Spinal cord (tissue), 10 donors: Measurements from ENCODE around the gene EPB41. TPM values are rescaled to one million over a fixed set of nuclear protein-coding genes. Genes with fewer than 3 reads are reported as not detected.
"Not testable (repeated sequence)": the region's sequence is repeated elsewhere in the genome, so short reads cannot be mapped to it uniquely, and the experiment has no call there.

Experiments used
- DNase-seq, 6 donors: peaks; one replicate each; pipeline versions ENCODE4 v3.0.0 to v3.0.0-alpha.2; 2013 to 2015; ENCODE audit warnings: low spot score in 6 of 6, low read depth in 4 of 6
- H3K27ac ChIP-seq: one replicate; pipeline ENCODE4 v1.5.1; 2013; ENCODE audit warnings: low read depth, low read length, control low read depth
- H3K27me3 ChIP-seq: one replicate; pipeline ENCODE4 v1.6.1; 2013; ENCODE audit warnings: low read length; ENCODE audit not compliant: control insufficient read depth, insufficient read depth
- H3K36me3 ChIP-seq: one replicate; pipeline ENCODE4 v1.6.1; 2013; ENCODE audit warnings: low read length; ENCODE audit not compliant: control insufficient read depth, insufficient read depth
- H3K4me1 ChIP-seq: one replicate; pipeline ENCODE4 v1.6.1; 2013; ENCODE audit warnings: low read length; ENCODE audit not compliant: control insufficient read depth, insufficient read depth
- H3K4me3 ChIP-seq: one replicate; pipeline ENCODE4 v1.5.1; 2013; ENCODE audit warnings: low read depth, low read length, control low read depth
- H3K9me3 ChIP-seq: one replicate; pipeline ENCODE4 v1.6.1; 2013; ENCODE audit warnings: low read length; ENCODE audit not compliant: control insufficient read depth, insufficient read depth
- WGBS: methylation state at CpG from one replicate; pipeline ENCODE4 v1.1.5; 2013; ENCODE audit warnings: missing lambda C conversion rate; ENCODE audit not compliant: insufficient coverage; 5-methylcytosine and 5-hydroxymethylcytosine counted together
- polyA plus RNA-seq, 2 donors: library from polyadenylated mRNA; unstranded; fragments of 120-200 nt; gene quantifications; one replicate each; pipeline ENCODE4 v1.2.1, GENCODE V29; 2013; ENCODE audit not compliant: insufficient read length in 2 of 2
- total RNA-seq, 2 donors: library from RNA; depleted of rRNA in 1 of 2; stranded (reverse); fragments of 120-200 nt in 1 of 2; fragments of >200 nt in 1 of 2; gene quantifications; one replicate each; pipeline versions ENCODE4 v1.2.3 to v1.2.4, GENCODE V29; 2013 to 2014
- donor health status: healthy.

Gene EPB41
- total and polyA plus RNA-seq, 4 donors = 27.8 to 66.9 (median 41.1) TPM

DNA sequence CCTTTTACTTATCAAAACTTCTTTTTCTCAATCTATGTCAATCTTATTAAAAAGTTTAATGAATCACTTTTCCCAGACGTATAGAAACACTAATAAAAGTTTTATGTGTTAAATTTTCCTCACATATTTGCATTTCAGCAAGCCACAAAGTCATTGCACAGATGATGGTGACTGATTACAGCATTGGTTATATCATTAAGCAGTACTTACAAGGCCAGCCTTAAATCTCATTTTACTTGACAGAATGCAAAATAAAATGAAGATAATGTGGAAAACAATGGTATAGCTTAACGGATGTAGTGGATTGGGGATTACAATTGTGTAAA lies 169.8 kb downstream of the EPB41 start:
- Histone ChIP-seq H3K27ac (no peak overlapping the region), H3K4me1 (no peaks in the 10 kb centered on the region), H3K36me3 (no peaks in the 10 kb centered on the region), H3K4me3 (no peak overlapping the region), H3K9me3 (no peaks in the 10 kb centered on the region), H3K27me3 (no peaks in the 10 kb centered on the region)
- WGBS = 100% methylated on average over 1 of the region's 2 CpGs
- no peak for DNase-seq

GRCh38 chr1:29090937-29091618 lies 176.7 kb downstream of the EPB41 start:
- DNase-seq = no peak
- H3K36me3 ChIP-seq = no peaks in the 10 kb centered on the region
- no peaks in the 10 kb centered on the region for H3K9me3 ChIP-seq
- H3K27me3 ChIP-seq = no peaks in the 10 kb centered on the region
- H3K4me3 ChIP-seq = no peak overlapping the region
- H3K27ac ChIP-seq = no peak overlapping the region
- no peaks in the 10 kb centered on the region for H3K4me1 ChIP-seq

GRCh38 chr1:29092704-29093103 lies 178.3 kb downstream of the EPB41 start:
- H3K36me3 ChIP-seq, H3K9me3 ChIP-seq, H3K4me3 ChIP-seq, H3K27ac ChIP-seq, H3K4me1 ChIP-seq, H3K27me3 ChIP-seq, DNase-seq: not testable (repeated sequence)
- no CpG with 5 or more reads among the region's 5 CpGs for WGBS

- H3K4me1 ChIP-seq = no peaks in the 10 kb centered on the region
- H3K36me3 ChIP-seq = peaks cover 2% of the 10 kb centered on the region
- H3K9me3 ChIP-seq = no peaks in the 10 kb centered on the region
- 100% methylated on average over 1 of the region's 3 CpGs for WGBS
- H3K27me3 ChIP-seq = no peaks in the 10 kb centered on the region
- H3K27ac ChIP-seq = no peak overlapping the region
- no peak overlapping the region for H3K4me3 ChIP-seq
- no peak for DNase-seq
Observed at GRCh38 chr1:29094433-29094832, 180.1 kb downstream of the EPB41 start.

DNA sequence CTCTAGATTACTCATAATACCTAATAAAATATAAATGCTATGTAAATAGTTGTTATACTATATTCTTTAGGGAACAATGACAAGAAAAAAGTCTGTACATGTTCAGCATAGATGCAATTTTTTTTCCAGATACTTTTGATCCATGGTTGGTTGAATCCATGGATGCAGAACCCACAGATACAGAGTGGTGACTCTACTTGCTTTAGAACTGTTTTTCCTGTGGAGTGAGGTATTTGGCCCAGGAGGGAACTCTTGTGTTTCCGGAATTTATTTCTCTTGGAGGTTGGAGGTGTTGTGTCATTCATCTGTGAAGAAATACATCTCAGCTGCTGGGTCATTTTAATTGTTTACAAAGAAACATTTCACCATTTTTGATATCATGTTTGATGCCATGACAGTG lies 180.6 kb downstream of the EPB41 start:
- no peak for DNase-seq
- Histone ChIP-seq H3K27ac (no peak overlapping the region), H3K9me3 (no peaks in the 10 kb centered on the region), H3K4me1 (no peaks in the 10 kb centered on the region), H3K36me3 (peaks cover 2% of the 10 kb centered on the region), H3K27me3 (no peaks in the 10 kb centered on the region), H3K4me3 (no peak overlapping the region)
- no CpG with 5 or more reads among the region's 1 CpG for WGBS

GRCh38 chr1:29096231-29096886 lies 182.0 kb downstream of the EPB41 start:
- 43% methylated on average over 1 of the region's 4 CpGs for WGBS
- H3K27ac ChIP-seq = no peak overlapping the region
- H3K9me3 ChIP-seq = no peaks in the 10 kb centered on the region
- peak in 1 of 6 donors; percentile 71 for DNase-seq
- H3K36me3 ChIP-seq = peaks cover 2% of the 10 kb centered on the region
- no peaks in the 10 kb centered on the region for H3K4me1 ChIP-seq
- H3K27me3 ChIP-seq = no peaks in the 10 kb centered on the region
- H3K4me3 ChIP-seq = no peak overlapping the region

- Histone ChIP-seq H3K4me3 (no peak overlapping the region), H3K27me3 (no peaks in the 10 kb centered on the region), H3K4me1 (no peaks in the 10 kb centered on the region), H3K9me3 (no peaks in the 10 kb centered on the region), H3K36me3 (peaks cover 2% of the 10 kb centered on the region), H3K27ac (no peak overlapping the region)
- DNase-seq = no peak
- 80% methylated on average over 3 of the region's 4 CpGs for WGBS
Observed at GRCh38 chr1:29099286-29099685, 184.9 kb downstream of the EPB41 start.

DNA sequence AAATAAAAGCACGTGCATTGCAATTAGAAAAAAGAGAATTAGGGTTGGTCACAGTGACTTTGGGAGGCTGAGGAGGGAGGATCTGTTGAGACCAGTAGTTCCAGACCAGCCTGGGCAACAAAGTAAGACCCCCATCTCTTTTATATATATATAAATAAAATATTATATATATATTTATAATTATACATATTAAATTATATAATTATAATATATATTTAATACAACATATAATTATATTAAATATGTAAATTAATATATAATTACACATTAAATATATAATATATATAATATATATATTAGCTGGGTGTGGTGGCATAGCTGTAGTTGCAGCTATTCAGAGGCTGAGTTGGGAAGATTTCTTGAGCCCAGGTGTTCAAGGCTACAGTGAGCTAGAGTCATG lies 186.1 kb downstream of the EPB41 start:
- DNase-seq = no peak
- WGBS = no CpG with 5 or more reads among the region's 1 CpG
- Histone ChIP-seq H3K27ac (no peak overlapping the region), H3K9me3 (no peaks in the 10 kb centered on the region), H3K27me3 (no peaks in the 10 kb centered on the region), H3K4me3 (no peak overlapping the region), H3K4me1 (no peaks in the 10 kb centered on the region), H3K36me3 (peaks cover 2% of the 10 kb centered on the region)

DNA sequence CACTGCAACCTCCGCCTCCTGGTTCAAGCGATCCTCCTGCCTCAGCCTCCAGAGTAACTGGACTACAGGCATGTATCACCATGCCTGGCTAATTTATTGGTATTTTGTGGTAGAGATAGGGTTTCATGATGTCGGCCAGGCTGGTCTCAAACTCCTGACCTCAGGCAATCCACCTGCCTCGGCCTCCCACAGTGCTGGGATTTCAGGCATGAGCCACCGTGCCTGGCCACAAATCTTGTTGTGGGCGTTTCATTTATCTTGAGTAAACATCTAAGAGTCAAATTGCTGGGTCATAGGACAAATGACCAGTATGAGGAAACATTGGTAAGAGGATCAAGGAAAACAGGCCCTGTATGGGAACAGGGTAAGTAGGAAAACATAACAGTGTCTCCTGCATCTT lies 191.5 kb downstream of the EPB41 start:
- peaks cover 12% of the 10 kb centered on the region for H3K36me3 ChIP-seq
- H3K4me3 ChIP-seq = no peak overlapping the region
- no peaks in the 10 kb centered on the region for H3K4me1 ChIP-seq
- no peak for DNase-seq
- H3K9me3 ChIP-seq = no peaks in the 10 kb centered on the region
- H3K27me3 ChIP-seq = no peaks in the 10 kb centered on the region
- no peak overlapping the region for H3K27ac ChIP-seq
- WGBS = 85% methylated on average over 4 of the region's 6 CpGs

- not testable (repeated sequence) for H3K9me3 ChIP-seq, H3K4me3 ChIP-seq, DNase-seq, H3K27ac ChIP-seq, H3K27me3 ChIP-seq, H3K4me1 ChIP-seq
- no CpG with 5 or more reads among the region's 6 CpGs for WGBS
- H3K36me3 ChIP-seq = peaks cover 12% of the 10 kb centered on the region
Observed at GRCh38 chr1:29108041-29108440, 193.7 kb downstream of the EPB41 start.
